ENCODE data around the gene PUS3.

Gene PUS3

GRCh38 chr11:125942771-125943428 is 39.9 kb upstream of the PUS3 start (continued):
- no peak for TF ChIP-seq ZNF548 (tag by site-specific recombination; IDR thresholded peaks at IDR 0.05)
- TF ChIP-seq ZNF701 (tag by site-specific recombination; IDR thresholded peaks at IDR 0.05) = no peak
- no peak for TF ChIP-seq ZSCAN18 (tag by site-specific recombination; IDR thresholded peaks at IDR 0.05)
- no peak for TF ChIP-seq HOXC10 (CRISPR knock-in tag; IDR thresholded peaks at IDR 0.05)
- no peak for TF ChIP-seq ZNF433 (tag by site-specific recombination; IDR thresholded peaks at IDR 0.05; ENCODE audit: low read depth)
- no peak for TF ChIP-seq ZNF350 (tag by site-specific recombination; IDR thresholded peaks at IDR 0.05)
- no peak for TF ChIP-seq ZBTB7A (tag by site-specific recombination; IDR thresholded peaks at IDR 0.05; ENCODE audit: low read depth)

- POLR2A ChIA-PET = interaction anchor here (2.0 kb wide), 1 partner anchor 120 kb away, joined by 5 read pairs; no protein-coding TSS in a partner anchor
- Histone ChIP-seq H3K36me3 (ENCODE audit: control insufficient read depth in 2 of 2, insufficient read depth in 1 of 2, low read length in 2 of 2) (no peaks in the 10 kb centered on the region), H3K4me1 (ENCODE audit: control insufficient read depth, insufficient read depth, low read length) (no peaks in the 10 kb centered on the region), H3K27ac (ENCODE audit: extremely low read depth, low read depth, low read length) (no peak overlapping the region), H3K9me3 (ENCODE audit: control insufficient read depth, insufficient read depth, low read depth, low read length) (no peaks in the 10 kb centered on the region), H3K4me3 (ENCODE audit: low read depth, low read length) (no peak overlapping the region)
- CTCF ChIA-PET = interaction anchor here (0.6 to 4.2 kb wide), 22 partner anchors 9 to 312 kb away, joined by 3 to 34 read pairs (median 5); partner anchors contain the start of gene CDON
- TF ChIP-seq ZNF777 (tag by site-specific recombination; IDR thresholded peaks at IDR 0.05; ENCODE audit: borderline replicate concordance) (no peak), ZNF341 (tag by site-specific recombination; IDR thresholded peaks at IDR 0.05; ENCODE audit: low read depth) (no peak), ZNF416 (tag by site-specific recombination; IDR thresholded peaks at IDR 0.05) (no peak), ZNF175 (tag by site-specific recombination; IDR thresholded peaks at IDR 0.05) (no peak), ZNF776 (tag by site-specific recombination; IDR thresholded peaks at IDR 0.05; ENCODE audit: borderline replicate concordance) (no peak), ZNF560 (tag by site-specific recombination; IDR thresholded peaks at IDR 0.05; ENCODE audit: borderline replicate concordance) (no peak), ZNF549 (tag by site-specific recombination; IDR thresholded peaks at IDR 0.05) (no peak), ZIC2 (tag by site-specific recombination; IDR thresholded peaks at IDR 0.05) (peak; percentile 70), ZNF548 (tag by site-specific recombination; IDR thresholded peaks at IDR 0.05) (no peak), SCRT2 (tag by site-specific recombination; IDR thresholded peaks at IDR 0.05) (no peak), KLF16 (tag by site-specific recombination; IDR thresholded peaks at IDR 0.05) (no peak), ZNF211 (tag by site-specific recombination; IDR thresholded peaks at IDR 0.05; ENCODE audit: low read depth) (no peak), ZNF555 (tag by site-specific recombination; conservative IDR thresholded peaks at IDR 0.05) (no peak), MZF1 (tag by site-specific recombination; IDR thresholded peaks at IDR 0.05; ENCODE audit: borderline replicate concordance) (peak; percentile 64; the same call in 1 of the 2 replicates), ZXDB (tag by site-specific recombination; IDR thresholded peaks at IDR 0.05) (no peak), ZNF558 (tag by site-specific recombination; IDR thresholded peaks at IDR 0.05) (no peak), ZNF677 (tag by site-specific recombination; IDR thresholded peaks at IDR 0.05) (no peak), GLI4 (tag by site-specific recombination; IDR thresholded peaks at IDR 0.05) (no peak), PBX3 (CRISPR knock-in tag; IDR thresholded peaks at IDR 0.05) (no peak), ZNF138 (tag by site-specific recombination; IDR thresholded peaks at IDR 0.05; ENCODE audit: borderline replicate concordance) (no peak), KLF9 (tag by site-specific recombination; IDR thresholded peaks at IDR 0.05; ENCODE audit: low read depth) (no peak), ZFP37 (tag by site-specific recombination; IDR thresholded peaks at IDR 0.05) (no peak), ZNF157 (tag by site-specific recombination; IDR thresholded peaks at IDR 0.05) (no peak), ZNF626 (tag by site-specific recombination; IDR thresholded peaks at IDR 0.05) (no peak)
- TF ChIP-seq, protein P1, sequence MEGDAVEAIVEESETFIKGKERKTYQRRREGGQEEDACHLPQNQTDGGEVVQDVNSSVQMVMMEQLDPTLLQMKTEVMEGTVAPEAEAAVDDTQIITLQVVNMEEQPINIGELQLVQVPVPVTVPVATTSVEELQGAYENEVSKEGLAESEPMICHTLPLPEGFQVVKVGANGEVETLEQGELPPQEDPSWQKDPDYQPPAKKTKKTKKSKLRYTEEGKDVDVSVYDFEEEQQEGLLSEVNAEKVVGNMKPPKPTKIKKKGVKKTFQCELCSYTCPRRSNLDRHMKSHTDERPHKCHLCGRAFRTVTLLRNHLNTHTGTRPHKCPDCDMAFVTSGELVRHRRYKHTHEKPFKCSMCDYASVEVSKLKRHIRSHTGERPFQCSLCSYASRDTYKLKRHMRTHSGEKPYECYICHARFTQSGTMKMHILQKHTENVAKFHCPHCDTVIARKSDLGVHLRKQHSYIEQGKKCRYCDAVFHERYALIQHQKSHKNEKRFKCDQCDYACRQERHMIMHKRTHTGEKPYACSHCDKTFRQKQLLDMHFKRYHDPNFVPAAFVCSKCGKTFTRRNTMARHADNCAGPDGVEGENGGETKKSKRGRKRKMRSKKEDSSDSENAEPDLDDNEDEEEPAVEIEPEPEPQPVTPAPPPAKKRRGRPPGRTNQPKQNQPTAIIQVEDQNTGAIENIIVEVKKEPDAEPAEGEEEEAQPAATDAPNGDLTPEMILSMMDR (tag by site-specific recombination; IDR thresholded peaks at IDR 0.05) = peak; percentile 32; the same call in 1 of the 2 replicates
These were observed 38.9 kb upstream of the PUS3 start for GRCh38 chr11:125941619-125942611.

Data from HEK293 (cell line).